ENCODE data around the gene EPC2.
"Not testable (repeated sequence)": the region's sequence is repeated elsewhere in the genome, so short reads cannot be mapped to it uniquely, and the experiment has no call there.

Gene EPC2

DNA sequence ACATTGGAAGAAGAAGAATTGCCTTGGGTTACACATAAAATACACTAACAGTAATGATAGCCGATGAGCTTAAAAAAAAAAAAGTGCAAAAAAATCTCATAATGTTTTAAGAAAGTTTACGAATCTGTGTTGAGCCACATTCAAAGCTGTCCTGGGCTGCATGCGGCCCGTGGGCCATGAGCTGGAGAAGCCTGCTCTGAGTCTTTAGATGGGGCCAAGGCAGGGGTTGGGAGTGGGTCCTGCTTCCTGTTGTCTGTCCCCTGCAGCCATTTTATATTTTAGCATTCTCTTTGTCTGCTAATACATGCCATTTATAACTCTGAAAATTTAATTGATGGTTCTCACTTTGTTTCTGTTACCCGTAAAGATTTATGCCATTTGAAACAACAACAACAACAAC lies 93.2 kb downstream of the EPC2 start:
- DNase-seq, result no peak

- DNase-seq, result no peak
These were observed 95.0 kb downstream of the EPC2 start for GRCh38 chr2:148739454-148740105.

DNA sequence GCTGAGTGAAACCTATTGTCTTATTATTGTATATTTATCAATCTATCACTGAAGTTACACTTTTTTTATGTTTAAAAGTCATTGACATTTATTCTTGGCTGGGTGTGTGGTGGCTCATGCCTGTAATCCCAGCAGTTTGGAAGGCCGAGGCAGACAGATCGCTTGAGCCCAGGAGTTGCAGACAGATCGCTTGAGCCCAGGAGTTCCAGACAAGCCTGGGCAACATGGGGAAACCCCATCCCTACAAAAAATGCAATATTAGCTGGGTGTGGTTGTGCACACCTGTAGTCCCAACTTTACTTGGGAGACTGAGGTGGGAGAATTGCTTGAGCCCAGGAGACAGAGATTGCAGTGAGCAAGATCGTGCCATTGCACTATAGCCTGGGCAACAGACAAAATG lies 97.8 kb downstream of the EPC2 start:
- no peak for DNase-seq

- no peak for DNase-seq
These were observed 100.8 kb downstream of the EPC2 start for GRCh38 chr2:148745151-148745851.

GRCh38 chr2:148746973-148747372 lies 102.4 kb downstream of the EPC2 start:
- DNase-seq, result no peak

DNA sequence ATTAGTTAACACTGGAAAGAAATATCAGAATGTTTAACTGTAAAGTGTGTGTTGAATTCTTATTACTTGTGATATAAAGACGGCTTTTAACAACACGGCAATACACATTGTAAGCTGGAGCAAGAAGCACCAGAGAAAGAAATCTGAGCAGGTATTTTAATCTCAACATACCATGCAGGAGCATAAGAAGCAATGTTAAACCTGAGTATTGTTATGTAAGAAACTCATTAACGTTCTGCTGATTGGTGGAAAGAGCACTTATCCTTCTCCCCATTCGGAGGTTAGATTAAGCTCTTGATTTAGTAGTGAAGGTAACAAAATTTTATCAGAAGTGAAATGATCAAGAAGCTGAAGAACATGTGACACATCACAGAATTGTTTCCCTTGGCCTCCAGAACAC lies 107.4 kb downstream of the EPC2 start:
- no peak for DNase-seq

DNA sequence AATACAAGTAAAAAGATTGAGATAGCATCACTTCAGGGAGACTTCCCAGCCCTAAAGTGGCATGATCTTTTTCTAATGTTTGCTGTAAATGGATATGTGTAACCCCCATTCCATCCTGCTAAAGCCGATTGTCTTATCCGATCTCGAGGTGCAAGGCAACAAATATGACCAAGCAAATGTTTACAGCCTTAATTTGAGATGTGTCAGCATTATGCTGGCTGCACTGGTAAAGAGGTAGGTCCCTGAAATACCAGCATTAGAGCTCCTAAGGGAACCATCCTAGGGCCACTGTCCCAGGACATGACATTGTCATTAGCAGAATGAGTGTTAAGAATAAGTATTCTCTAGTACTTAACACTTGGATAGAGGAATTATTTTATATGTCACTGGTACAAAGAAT lies 108.4 kb downstream of the EPC2 start:
- DNase-seq, result no peak

DNA sequence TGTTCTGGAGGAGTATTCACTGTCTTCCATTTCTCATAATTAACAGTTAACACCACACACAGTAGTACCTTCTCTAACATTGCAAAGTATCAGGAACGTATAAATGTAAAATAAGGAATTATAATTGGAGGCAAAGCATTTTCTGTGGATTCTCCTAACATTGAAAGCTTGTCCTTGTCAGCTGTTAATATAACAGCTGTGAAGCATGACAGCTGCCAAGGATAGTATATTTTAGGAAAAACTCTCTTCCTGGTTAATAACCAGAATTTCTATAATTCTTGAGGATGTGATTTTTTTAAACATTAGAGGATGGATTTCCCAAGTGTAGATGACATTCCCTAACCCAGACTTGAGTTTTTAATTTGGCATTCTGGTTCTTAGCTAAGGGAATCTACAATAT lies 110.3 kb downstream of the EPC2 start:
- no peak for DNase-seq

DNA sequence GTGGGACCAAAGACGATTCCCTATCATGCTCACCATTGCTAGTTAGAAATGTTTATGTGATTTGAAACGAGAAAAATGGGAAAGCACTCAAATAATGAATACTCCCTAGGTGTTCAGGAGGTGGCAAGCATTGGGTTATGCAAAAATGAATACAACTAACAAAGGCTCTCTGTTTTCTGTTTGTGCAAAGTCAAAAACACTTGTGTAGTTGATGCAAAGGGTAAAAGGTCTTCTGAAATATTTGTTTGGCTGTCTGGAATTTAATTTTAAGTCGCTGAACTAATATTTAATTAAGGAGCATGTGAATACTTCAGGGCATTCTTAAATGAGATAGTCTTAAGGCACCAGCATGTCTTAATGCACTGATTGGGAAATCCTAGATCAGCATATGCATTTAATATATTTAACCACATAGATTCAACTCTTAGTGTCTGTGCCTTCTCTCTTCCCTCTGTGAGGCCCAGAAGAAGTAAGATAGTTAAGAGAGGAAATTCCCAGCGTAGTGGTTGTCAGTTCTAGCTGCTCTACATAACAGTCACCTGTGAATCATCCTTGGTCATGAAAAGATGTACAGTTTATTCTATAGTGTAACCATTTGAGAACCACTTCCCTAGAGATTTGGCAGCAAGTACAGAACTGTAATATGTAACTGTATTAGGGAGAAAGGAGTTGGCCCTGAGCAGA lies 111.9 kb downstream of the EPC2 start:
- no peak for DNase-seq

- DNase-seq, result no peak
These were observed 120.3 kb downstream of the EPC2 start for GRCh38 chr2:148764815-148765214.

- DNase-seq, result no peak
These were observed 125.5 kb downstream of the EPC2 start for GRCh38 chr2:148770047-148770446.

DNA sequence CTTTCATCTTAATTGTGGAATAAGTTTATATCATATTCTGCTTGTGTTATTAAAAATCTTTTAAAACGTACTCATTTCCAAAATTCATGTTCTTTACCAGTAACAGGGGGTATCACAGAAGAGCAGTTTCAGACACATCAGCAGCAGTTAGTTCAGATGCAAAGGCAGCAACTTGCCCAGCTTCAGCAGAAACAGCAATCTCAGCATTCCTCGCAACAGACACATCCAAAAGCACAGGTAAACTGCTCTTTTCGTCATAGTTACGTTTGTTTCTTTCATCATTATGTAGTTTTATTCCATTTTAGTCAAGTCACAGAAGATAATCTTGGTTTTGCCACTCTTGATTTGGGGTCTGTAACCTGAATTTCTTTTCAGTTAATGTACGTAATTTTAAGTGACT lies 137.0 kb downstream of the EPC2 start:
- no peak for DNase-seq

DNA sequence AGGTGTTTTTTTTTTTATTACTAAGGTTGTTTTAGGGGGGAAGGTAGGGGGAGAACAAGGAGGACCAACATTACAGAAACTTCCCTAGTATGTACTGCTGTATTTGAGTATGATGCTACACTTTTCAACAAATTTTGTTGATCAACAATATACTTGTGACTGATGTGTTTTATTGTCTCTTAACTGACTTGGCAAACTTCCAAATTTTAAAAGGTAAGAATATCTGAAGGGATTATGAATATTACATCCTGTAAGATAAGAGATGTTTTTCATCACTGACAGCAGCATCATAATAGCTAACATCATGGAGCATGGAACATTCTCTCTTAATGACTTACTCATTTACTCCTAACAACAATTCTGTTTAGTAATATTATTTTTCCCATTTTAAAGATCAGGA lies 144.5 kb downstream of the EPC2 start:
- DNase-seq, result no peak

GRCh38 chr2:148790172-148790571 lies 145.6 kb downstream of the EPC2 start:
- DNase-seq, result not testable (repeated sequence)

GRCh38 chr2:148794558-148794957 lies 150.0 kb downstream of the EPC2 start:
- no peak for DNase-seq

- no peak for DNase-seq
These were observed 152.4 kb downstream of the EPC2 start for GRCh38 chr2:148796735-148797512.

GRCh38 chr2:148802448-148803220 lies 158.1 kb downstream of the EPC2 start:
- no peak for DNase-seq

- DNase-seq, result no peak
These were observed 165.5 kb downstream of the EPC2 start for GRCh38 chr2:148810081-148810480.

GRCh38 chr2:148812306-148812705 lies 167.8 kb downstream of the EPC2 start:
- peak; percentile 85 for DNase-seq

- DNase-seq, result no peak
These were observed 169.1 kb downstream of the EPC2 start for GRCh38 chr2:148813603-148814065.

- no peak for DNase-seq
These were observed 169.8 kb downstream of the EPC2 start for GRCh38 chr2:148814143-148814859.
